GM19467 (cell line): ENCODE results near the gene SGF29.
"Not testable (repeated sequence)": the region's sequence is repeated elsewhere in the genome, so short reads cannot be mapped to it uniquely, and the experiment has no call there.

ENCODE experiments used
- ATAC-seq: cut with Tn5 transposase; IDR thresholded peaks from one replicate; pipeline ENCODE4 v1.9.1; 2021; ENCODE audit warnings: mild to moderate bottlenecking, moderate library complexity; ENCODE audit not compliant: unreplicated experiment

The SGF29 gene

GRCh38 chr16:28532940-28533647 lies 20.6 kb upstream of the SGF29 start:
- no peak for ATAC-seq

GRCh38 chr16:28534542-28535373 lies 19.0 kb upstream of the SGF29 start:
- no peak for ATAC-seq

GRCh38 chr16:28537076-28537475 lies 16.6 kb upstream of the SGF29 start:
- no peak for ATAC-seq

- no peak for ATAC-seq
Observed at GRCh38 chr16:28537964-28538732, 15.6 kb upstream of the SGF29 start.

GRCh38 chr16:28538733-28539596 lies 14.8 kb upstream of the SGF29 start, which contains the start of gene NUPR1:
NUPR1 (minus strand) TSS chr16:28538974; CDS start chr16:28538907, 67 bp downstream.
- ATAC-seq: no peak

GRCh38 chr16:28540346-28540745 lies 13.4 kb upstream of the SGF29 start:
- no peak for ATAC-seq

GRCh38 chr16:28542646-28543045 lies 11.1 kb upstream of the SGF29 start:
- no peak for ATAC-seq

- no peak for ATAC-seq
Observed at GRCh38 chr16:28543072-28543471, 10.6 kb upstream of the SGF29 start.

GRCh38 chr16:28544998-28545397 lies 8.7 kb upstream of the SGF29 start:
- ATAC-seq: no peak

GRCh38 chr16:28545964-28546363 lies 7.8 kb upstream of the SGF29 start:
- not testable (repeated sequence) for ATAC-seq

GRCh38 chr16:28546626-28547025 lies 7.1 kb upstream of the SGF29 start:
- no peak for ATAC-seq

GRCh38 chr16:28548306-28548802 lies 5.4 kb upstream of the SGF29 start:
- no peak for ATAC-seq

GRCh38 chr16:28549301-28549899 lies 4.3 kb upstream of the SGF29 start:
- ATAC-seq: no peak

- no peak for ATAC-seq
Observed at GRCh38 chr16:28554634-28555423, 1.1 kb downstream of the SGF29 start.

- no peak for ATAC-seq
Observed at GRCh38 chr16:28555561-28555960, 1.8 kb downstream of the SGF29 start.

GRCh38 chr16:28556914-28557320 lies 3.2 kb downstream of the SGF29 start:
- ATAC-seq: no peak

- no peak for ATAC-seq
Observed at GRCh38 chr16:28558456-28558855, 4.7 kb downstream of the SGF29 start.

GRCh38 chr16:28561557-28562187 lies 8.0 kb downstream of the SGF29 start:
- ATAC-seq: no peak

GRCh38 chr16:28562199-28562598 lies 8.5 kb downstream of the SGF29 start:
- ATAC-seq: no peak
